Measurements from ENCODE around the gene SLC16A1. TPM values are rescaled to one million over a fixed set of nuclear protein-coding genes. Genes with fewer than 3 reads are reported as not detected.
A peak's percentile ranks its signal among the peaks of the same experiment; 100 is the strongest.

SLC16A1 gene
- total and polyA plus RNA-seq, 2 of the 8 experiments (the other 6 are each of a cell fraction or from before 2014, with no cell fraction given), result 435 to 545 TPM

GRCh38 chr1:112868191-112868590 is 87.8 kb downstream of the SLC16A1 start:
- Histone ChIP-seq H4K5ac (ENCODE audit: insufficient read length, low read depth, low read length) (peak overlapping the region; percentile 1), H3K9me3 (ENCODE audit: insufficient read depth in 2 of 2, low read depth in 1 of 2, low read length in 1 of 2) (no peaks in the 10 kb centered on the region), H3K56ac (replicated peaks; ENCODE audit: insufficient read length, low read depth, low read length) (no peak overlapping the region), H2AK5ac (ENCODE audit: low read depth, low read length) (no peak overlapping the region), H2BK5ac (ENCODE audit: low read depth, low read length) (no peak overlapping the region), H3K27me3 (replicated peaks in 1 of 4; ENCODE audit: control insufficient read depth in 3 of 4, extremely low read depth in 1 of 4, insufficient read depth in 3 of 4, low read length in 3 of 4) (no peaks in the 10 kb centered on the region), H4K20me1 (replicated peaks in 1 of 2; ENCODE audit: control insufficient read depth in 1 of 2, insufficient read depth in 2 of 2, low read length in 2 of 2) (no peaks in the 10 kb centered on the region), H3K36me3 (ENCODE audit: control insufficient read depth in 2 of 4, insufficient read depth in 4 of 4, low read length in 3 of 4) (no peaks in the 10 kb centered on the region), H2BK20ac (ENCODE audit: low read length) (no peak overlapping the region), H2AFZ (ENCODE audit: low read length) (no peak overlapping the region), H3K79me1 (ENCODE audit: low read depth, low read length) (no peaks in the 10 kb centered on the region), H3K4me3 (ENCODE audit: extremely low read depth in 1 of 4, insufficient read depth in 2 of 4, low read depth in 3 of 4, low read length in 4 of 4) (no peak overlapping the region), H2BK120ac (replicated peaks; ENCODE audit: low read depth, low read length) (no peak overlapping the region), H3K4ac (replicated peaks; ENCODE audit: insufficient read length, low read depth, low read length) (no peak overlapping the region), H2BK12ac (ENCODE audit: low read depth, low read length) (no peak overlapping the region), H3K14ac (ENCODE audit: insufficient read length) (no peak overlapping the region), H3K9ac (replicated peaks in 1 of 4; ENCODE audit: extremely low read depth in 1 of 4, low read depth in 3 of 4, low read length in 3 of 4) (no peak overlapping the region), H3K4me2 (ENCODE audit: insufficient read depth in 1 of 2, low read depth in 2 of 2, low read length in 2 of 2) (no peak overlapping the region), H3K18ac (ENCODE audit: extremely low read depth, low read length) (no peak overlapping the region), H3K4me1 (replicated peaks in 1 of 4; ENCODE audit: control insufficient read depth in 3 of 4, insufficient read depth in 4 of 4, low read length in 3 of 4) (peaks cover 0 to 5% (median 1%) of the 10 kb centered on the region in 4 experiments; a peak in 5 of 7 replicates), H3K23me2 (ENCODE audit: low read depth, low read length) (no peaks in the 10 kb centered on the region), H3K27ac (ENCODE audit: low read depth, low read length) (no peak overlapping the region), H2BK15ac (ENCODE audit: low read length) (no peak overlapping the region), H4K91ac (replicated peaks; ENCODE audit: insufficient read length, low read length) (no peak overlapping the region), H3K79me2 (ENCODE audit: control insufficient read depth in 1 of 2, insufficient read depth in 2 of 2, low read length in 2 of 2) (no peaks in the 10 kb centered on the region), H4K8ac (ENCODE audit: extremely low read depth, insufficient read depth, low read length) (no peak overlapping the region), H3K23ac (ENCODE audit: insufficient read length) (no peak overlapping the region)
- ChIA-PET CTCF (ENCODE audit: partially characterized antibody) (interaction anchor here (0.6 to 5.7 kb wide), 13 partner anchors 8 to 147 kb away, joined by 3 to 40 read pairs (median 5); no protein-coding TSS in a partner anchor), POLR2A (ENCODE audit: partially characterized antibody) (interaction anchor here (0.9 kb wide), 1 partner anchor 88 kb away, joined by 4 read pairs; the partner anchor contains the start of gene SLC16A1)
- WGBS, 2 experiments (ENCODE audit: extremely low coverage in 1 of 2, insufficient coverage in 1 of 2, insufficient read length in 1 of 2, insufficient replicate concordance in 2 of 2, low coverage in 1 of 2, low lambda C conversion rate in 2 of 2, missing lambda C conversion rate in 1 of 2), result 70% methylated on average over 2 of the region's 2 CpGs; no CpG with 5 or more reads in 1 of the 2 experiments
- no peak for TF ChIP-seq GABPA (IDR thresholded peaks at IDR 0.05; ENCODE audit: borderline replicate concordance, insufficient read depth, low read length)
- TF ChIP-seq ASH2L (IDR thresholded peaks at IDR 0.05; ENCODE audit: low read length), result no peak
- TF ChIP-seq NANOG (IDR thresholded peaks at IDR 0.05; ENCODE audit: insufficient read depth, low read depth, low read length, poor library complexity, severe bottlenecking), result no peak
- no peak for TF ChIP-seq POLR2A (IDR thresholded peaks at IDR 0.05; ENCODE audit: control extremely low read depth in 1 of 2, low read depth in 2 of 2, low read length in 2 of 2)
- TF ChIP-seq RNF2 (IDR thresholded peaks at IDR 0.05; ENCODE audit: borderline replicate concordance, low read depth, low read length, missing control alignments, poor library complexity, severe bottlenecking), result no peak
- no peak for TF ChIP-seq CHD1 (IDR thresholded peaks at IDR 0.05; ENCODE audit: low read depth, low read length)
- no peak for TF ChIP-seq KDM1A (IDR thresholded peaks at IDR 0.05; ENCODE audit: borderline replicate concordance, low read length)
- no peak for TF ChIP-seq BCL11A (IDR thresholded peaks at IDR 0.05; ENCODE audit: low read depth in 2 of 2, low read length in 2 of 2)
- TF ChIP-seq E2F6 (IDR thresholded peaks at IDR 0.05), result no peak
- TF ChIP-seq KDM4A (IDR thresholded peaks at IDR 0.05; ENCODE audit: low read depth, low read length, severe bottlenecking), result no peak
- no peak for TF ChIP-seq BACH1 (IDR thresholded peaks at IDR 0.05; ENCODE audit: low read length)
- TF ChIP-seq SIN3A (conservative IDR thresholded peaks at IDR 0.05 in 1 of 2, IDR thresholded peaks at IDR 0.05 in 1 of 2; ENCODE audit: low read depth in 1 of 2, low read length in 2 of 2), result no peak
- DNase-seq (ENCODE audit: low read depth in 1 of 2, low spot score in 2 of 2) (no peak), FAIRE-seq (no peak)

Data from H1 (cell line).